Skeletal muscle satellite cell (primary cell): ENCODE measurements around the gene MAD1L1.

Source experiments
- H3K27me3 ChIP-seq: 2 replicates; pipeline ENCODE4 v1.7.0; 2013; ENCODE audit warnings: low read length; ENCODE audit not compliant: control insufficient read depth, insufficient read depth
- H3K36me3 ChIP-seq: 2 replicates; pipeline ENCODE4 v1.7.0; 2013; ENCODE audit warnings: mild to moderate bottlenecking, control low read depth, low read length; ENCODE audit not compliant: insufficient read depth
- H3K4me1 ChIP-seq: 2 replicates; pipeline ENCODE4 v1.7.0; 2013; ENCODE audit warnings: low read length; ENCODE audit not compliant: control insufficient read depth, insufficient read depth
- H3K4me2 ChIP-seq: 2 replicates; pipeline ENCODE4 v1.7.0; 2013; ENCODE audit warnings: mild to moderate bottlenecking, low read length
- H3K4me3 ChIP-seq: 2 replicates; pipeline ENCODE4 v1.7.0; 2013; ENCODE audit warnings: low read length
- H3K9ac ChIP-seq: 2 replicates; pipeline ENCODE4 v1.7.0; 2013; ENCODE audit warnings: mild to moderate bottlenecking, low read depth, low read length, moderate library complexity
- H3K9me3 ChIP-seq: replicated peaks from 2 replicates; pipeline ENCODE4 v1.7.0; 2013; ENCODE audit warnings: mild to moderate bottlenecking, control low read depth, low read length

Gene MAD1L1

GRCh38 chr7:1872191-1873069, 360.3 kb downstream of the MAD1L1 start:
- H3K4me3 ChIP-seq = no peak overlapping the region

GRCh38 chr7:1869452-1870130, 363.2 kb downstream of the MAD1L1 start:
- Histone ChIP-seq H3K4me3 (no peak overlapping the region), H3K27me3 (no peaks in the 10 kb centered on the region), H3K4me1 (no peaks in the 10 kb centered on the region), H3K36me3 (no peaks in the 10 kb centered on the region), H3K9me3 (no peaks in the 10 kb centered on the region), H3K9ac (no peak overlapping the region), H3K4me2 (no peak overlapping the region)

More at GRCh38 chr7:1872191-1873069, 360.3 kb downstream of the MAD1L1 start:
- Histone ChIP-seq H3K9me3 (no peaks in the 10 kb centered on the region), H3K4me2 (no peak overlapping the region), H3K4me1 (no peaks in the 10 kb centered on the region), H3K9ac (no peak overlapping the region), H3K27me3 (no peaks in the 10 kb centered on the region), H3K36me3 (no peaks in the 10 kb centered on the region)

- H3K27me3 ChIP-seq = no peaks in the 10 kb centered on the region
- no peaks in the 10 kb centered on the region for H3K4me1 ChIP-seq
- no peaks in the 10 kb centered on the region for H3K36me3 ChIP-seq
- H3K9ac ChIP-seq = no peak overlapping the region
- no peak overlapping the region for H3K4me2 ChIP-seq
- no peak overlapping the region for H3K4me3 ChIP-seq
- H3K9me3 ChIP-seq = no peaks in the 10 kb centered on the region
Observed at GRCh38 chr7:1868516-1869165, 364.1 kb downstream of the MAD1L1 start.

DNA sequence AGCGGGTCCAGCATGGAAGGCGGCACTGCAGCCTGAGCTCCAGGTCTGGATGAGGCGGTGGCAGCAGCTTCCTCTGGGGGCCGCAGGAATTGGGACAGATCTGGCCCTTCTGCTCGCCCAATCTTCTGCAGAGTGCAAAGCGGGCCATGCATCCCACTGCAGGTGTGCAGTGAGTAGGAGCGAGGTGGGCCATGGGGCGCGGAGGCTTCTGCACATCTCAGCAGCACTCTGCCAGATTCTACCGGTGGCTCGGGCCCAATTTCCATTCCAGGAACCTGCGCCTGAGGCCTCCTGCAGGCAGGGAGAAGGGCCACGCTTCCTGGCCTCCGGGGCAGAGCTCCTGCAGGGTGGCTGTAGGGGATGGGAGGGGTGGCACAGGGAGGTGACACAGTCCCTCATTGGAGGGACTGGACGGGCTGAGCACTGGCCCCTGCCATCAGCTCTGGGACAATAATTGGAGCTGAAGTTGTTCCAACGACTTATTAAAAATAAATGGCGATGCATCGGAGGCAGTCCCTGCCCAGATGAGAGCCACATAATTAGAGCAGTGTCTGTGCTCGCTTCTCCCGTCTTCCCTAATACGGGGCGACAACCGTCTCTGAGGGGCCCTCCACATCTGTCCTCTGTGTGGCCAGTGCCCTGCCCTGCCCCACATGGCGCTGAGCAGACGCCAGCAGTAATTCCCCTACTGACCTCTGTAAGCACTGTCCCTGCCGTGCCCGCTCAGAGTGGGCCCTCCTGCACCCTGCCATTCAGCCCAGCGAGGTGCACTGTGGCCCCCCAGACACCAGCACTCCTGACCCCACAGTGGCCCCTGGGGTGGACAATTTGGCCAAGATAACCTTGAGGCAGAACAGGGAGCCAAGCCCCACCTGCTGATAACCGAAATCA, 365.1 kb downstream of the MAD1L1 start:
- H3K9ac ChIP-seq = no peak overlapping the region
- no peaks in the 10 kb centered on the region for H3K36me3 ChIP-seq
- no peaks in the 10 kb centered on the region for H3K27me3 ChIP-seq
- H3K4me1 ChIP-seq = no peaks in the 10 kb centered on the region
- no peak overlapping the region for H3K4me2 ChIP-seq
- no peaks in the 10 kb centered on the region for H3K9me3 ChIP-seq
- H3K4me3 ChIP-seq = no peak overlapping the region

- no peak overlapping the region for H3K4me3 ChIP-seq
- no peaks in the 10 kb centered on the region for H3K4me1 ChIP-seq
- H3K9me3 ChIP-seq = no peaks in the 10 kb centered on the region
- no peak overlapping the region for H3K4me2 ChIP-seq
- H3K9ac ChIP-seq = no peak overlapping the region
- H3K27me3 ChIP-seq = no peaks in the 10 kb centered on the region
- no peaks in the 10 kb centered on the region for H3K36me3 ChIP-seq
Observed at GRCh38 chr7:1866601-1867000, 366.1 kb downstream of the MAD1L1 start.

DNA sequence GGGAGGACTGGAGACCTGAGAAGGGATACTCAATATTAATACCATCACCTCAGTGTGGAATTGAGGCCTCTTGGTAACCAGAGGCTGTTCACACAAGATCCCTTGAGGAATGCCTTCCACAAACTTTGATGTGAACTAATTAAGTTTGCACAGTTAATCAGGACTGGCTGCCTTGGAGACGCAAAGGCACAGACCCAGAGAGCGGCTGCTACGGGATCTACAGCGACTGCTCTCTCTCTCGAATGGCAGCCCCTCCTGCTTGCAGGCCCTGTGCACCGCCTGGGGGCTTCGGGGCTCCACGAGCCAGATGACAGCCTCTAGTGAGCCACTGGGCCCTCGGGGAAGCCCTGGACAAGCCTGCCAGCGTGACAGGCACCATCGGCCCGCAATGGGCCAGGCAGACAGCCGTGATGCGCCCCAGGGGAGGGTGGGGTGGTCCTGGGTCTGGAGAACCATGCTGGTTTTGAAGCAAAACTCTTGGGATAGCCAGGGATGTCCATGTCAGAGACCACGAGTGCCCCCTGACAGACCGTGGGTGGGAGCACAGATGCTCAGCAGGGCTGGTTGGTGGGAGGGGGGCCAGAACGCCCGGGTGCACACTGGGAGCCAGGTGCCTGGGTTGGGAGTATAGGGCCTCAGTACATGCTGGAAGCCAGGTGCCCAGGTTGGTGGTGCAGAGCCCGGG, 367.0 kb downstream of the MAD1L1 start:
- Histone ChIP-seq H3K9me3 (no peaks in the 10 kb centered on the region), H3K4me1 (no peaks in the 10 kb centered on the region), H3K4me3 (no peak overlapping the region), H3K9ac (no peak overlapping the region), H3K36me3 (no peaks in the 10 kb centered on the region), H3K4me2 (no peak overlapping the region), H3K27me3 (no peaks in the 10 kb centered on the region)

DNA sequence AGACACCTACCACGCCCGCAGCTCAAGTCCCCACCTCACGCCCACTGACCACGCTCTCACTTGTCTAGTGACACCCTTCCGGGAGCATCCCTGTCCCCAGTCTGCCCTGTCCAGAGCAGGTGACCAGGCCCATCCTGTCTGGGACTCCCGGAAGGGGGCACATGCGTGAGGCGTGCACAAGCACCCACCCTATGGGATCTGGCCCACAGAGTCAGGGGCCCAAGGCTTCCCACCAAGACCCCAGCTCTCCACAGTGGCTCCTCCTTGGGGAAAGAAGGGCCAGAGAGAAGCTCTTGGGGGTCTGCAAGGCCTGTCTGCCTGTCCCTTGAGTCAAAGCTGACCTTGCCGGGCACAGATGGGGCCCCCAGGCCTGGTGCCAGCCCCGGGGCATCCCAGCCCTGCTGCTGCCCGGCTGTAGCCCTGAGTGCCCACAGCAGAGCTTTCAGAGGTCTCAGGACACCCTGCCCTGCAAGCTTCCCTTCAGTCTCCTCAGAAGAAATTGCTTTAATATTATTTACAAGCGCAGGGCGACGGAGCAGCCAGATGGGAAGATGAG, 367.7 kb downstream of the MAD1L1 start:
- Histone ChIP-seq H3K4me2 (no peak overlapping the region), H3K36me3 (no peaks in the 10 kb centered on the region), H3K4me1 (no peaks in the 10 kb centered on the region), H3K27me3 (no peaks in the 10 kb centered on the region), H3K9me3 (no peaks in the 10 kb centered on the region), H3K4me3 (no peak overlapping the region), H3K9ac (no peak overlapping the region)

DNA sequence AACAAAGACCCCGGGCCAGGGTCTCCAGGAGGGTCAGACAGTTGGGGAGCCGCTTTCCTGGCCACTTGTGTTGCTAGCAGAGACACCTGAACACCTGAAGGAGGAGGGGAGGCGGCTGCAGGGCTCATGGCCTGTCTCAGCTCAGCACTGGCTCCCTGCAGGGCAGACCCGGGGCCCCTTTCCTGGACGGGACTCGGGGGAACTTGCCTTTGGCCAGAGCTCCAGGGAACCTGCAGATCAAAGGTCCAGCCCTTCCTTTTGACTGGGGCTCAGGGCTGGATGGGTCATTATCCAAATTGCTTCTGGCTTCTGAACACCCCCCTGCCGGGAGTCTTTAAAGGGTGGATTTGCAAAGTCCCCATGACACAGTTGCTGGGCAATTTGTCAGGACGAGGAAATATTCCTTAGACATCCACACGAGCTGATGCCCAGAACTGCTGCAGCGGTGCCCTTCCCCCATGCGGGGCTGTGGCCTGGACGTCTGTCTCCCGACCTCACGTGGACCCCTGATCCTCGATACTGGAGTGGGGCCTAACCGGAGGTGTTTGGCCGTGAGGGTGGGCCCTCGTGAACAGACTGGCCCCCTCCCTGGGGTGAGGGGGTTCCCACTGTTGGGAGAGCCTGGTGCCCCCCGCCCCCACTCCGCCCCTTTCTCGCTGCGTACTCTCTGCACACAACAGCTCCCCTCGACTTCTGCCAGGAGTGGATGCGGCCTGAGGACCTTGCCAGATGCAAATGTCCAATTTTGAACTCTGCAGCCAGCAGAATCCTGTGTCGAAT, 368.4 kb downstream of the MAD1L1 start:
- Histone ChIP-seq H3K4me2 (no peak overlapping the region), H3K9me3 (no peaks in the 10 kb centered on the region), H3K4me3 (no peak overlapping the region), H3K27me3 (no peaks in the 10 kb centered on the region), H3K9ac (no peak overlapping the region), H3K36me3 (no peaks in the 10 kb centered on the region), H3K4me1 (no peaks in the 10 kb centered on the region)

- Histone ChIP-seq H3K36me3 (no peaks in the 10 kb centered on the region), H3K4me2 (no peak overlapping the region), H3K9ac (no peak overlapping the region), H3K4me3 (no peak overlapping the region), H3K9me3 (no peaks in the 10 kb centered on the region), H3K4me1 (no peaks in the 10 kb centered on the region), H3K27me3 (no peaks in the 10 kb centered on the region)
Observed at GRCh38 chr7:1863091-1863900, 369.4 kb downstream of the MAD1L1 start.
